WTC11 (cell line): ENCODE measurements around the gene SPACDR.

Experiments
- ATF2 ChIP-seq: sonication (generic); formaldehyde crosslinking; IDR thresholded peaks from 2 replicates; pipeline ENCODE4 v1.8.1; 2022; ENCODE audit warnings: low read depth, missing genetic modification reagents, borderline replicate concordance
- CBFB ChIP-seq: sonication (generic); formaldehyde crosslinking; IDR thresholded peaks from 2 replicates; pipeline ENCODE4 v1.8.1; 2022; ENCODE audit warnings: mild to moderate bottlenecking, low read depth, missing genetic modification reagents
- CDX4 ChIP-seq: fragments of 250-450 bp; sonication (Bioruptor Pico); IDR thresholded peaks from 2 replicates; pipeline ENCODE4 v1.9.0; 2021; ENCODE audit warnings: moderate library complexity, mild to moderate bottlenecking, inconsistent platforms, borderline replicate concordance
- CTCF ChIP-seq: fragments of 200-600 bp; IDR thresholded peaks from 2 replicates; pipeline ENCODE4 v1.8.0; 2022; ENCODE audit warnings: antibody characterized with exemption
- ELF4 ChIP-seq: sonication (generic); formaldehyde crosslinking; IDR thresholded peaks from 2 replicates; pipeline ENCODE4 v1.8.1; 2022; ENCODE audit warnings: low read depth, mild to moderate bottlenecking, moderate library complexity, missing genetic modification reagents
- NFE2L1 ChIP-seq: sonication (generic); formaldehyde crosslinking; IDR thresholded peaks from 2 replicates; pipeline ENCODE4 v1.8.1; 2023; ENCODE audit warnings: missing genetic modification reagents
- PREB ChIP-seq: sonication (generic); formaldehyde crosslinking; IDR thresholded peaks from 2 replicates; pipeline ENCODE4 v1.8.1; 2022; ENCODE audit warnings: mild to moderate bottlenecking, missing genetic modification reagents, moderate library complexity, borderline replicate concordance
- TEAD1 ChIP-seq: sonication (generic); formaldehyde crosslinking; IDR thresholded peaks from 2 replicates; pipeline ENCODE4 v1.8.0; 2022; ENCODE audit warnings: mild to moderate bottlenecking, missing genetic modification reagents
- TP53 ChIP-seq: sonication (generic); formaldehyde crosslinking; IDR thresholded peaks from 2 replicates; pipeline ENCODE4 v1.8.1; 2023; ENCODE audit warnings: mild to moderate bottlenecking, missing genetic modification reagents
- ZMAT4 ChIP-seq: fragments of 250-450 bp; sonication (Bioruptor Pico); IDR thresholded peaks from 2 replicates; pipeline ENCODE4 v1.9.0; 2021; ENCODE audit warnings: mild to moderate bottlenecking

- TF ChIP-seq CTCF (no peak), ZMAT4 (CRISPR knock-in tag) (no peak), TP53 (CRISPR knock-in tag) (no peak), ATF2 (CRISPR knock-in tag) (no peak), PREB (no peak), TEAD1 (CRISPR knock-in tag) (no peak), CBFB (CRISPR knock-in tag) (no peak), CDX4 (no peak), ELF4 (CRISPR knock-in tag) (no peak), NFE2L1 (CRISPR knock-in tag) (no peak)
Measured at GRCh38 chr7:100419660-100420226, 44.3 kb downstream of the SPACDR start.
